GM21367 (cell line): ENCODE results near the gene IMPDH1.
"Not testable (repeated sequence)": the region's sequence is repeated elsewhere in the genome, so short reads cannot be mapped to it uniquely, and the experiment has no call there.

Experiments
- ATAC-seq: cut with Tn5 transposase; IDR thresholded peaks from one replicate; pipeline ENCODE4 v1.9.1; 2021; ENCODE audit not compliant: unreplicated experiment

Gene IMPDH1

GRCh38 chr7:128409596-128410450 lies at the start of gene IMPDH1:
Gene IMPDH1 (minus strand): TSS chr7:128409982. CDS start chr7:128409901, 81 bp downstream.
- ATAC-seq, result peak; percentile 71

GRCh38 chr7:128459394-128459878 lies 49.7 kb upstream of the IMPDH1 start:
- ATAC-seq, result peak; percentile 35

- peak; percentile 21 for ATAC-seq
Measured at GRCh38 chr7:128458956-128459355, 49.2 kb upstream of the IMPDH1 start.

- ATAC-seq, result not testable (repeated sequence)
Measured at GRCh38 chr7:128457385-128457784, 47.6 kb upstream of the IMPDH1 start.

GRCh38 chr7:128456255-128456725 lies 46.5 kb upstream of the IMPDH1 start:
- peak; percentile 7 for ATAC-seq

- peak; percentile 74 for ATAC-seq
Measured at GRCh38 chr7:128455543-128456254, 45.9 kb upstream of the IMPDH1 start, which contains the start of gene HILPDA. Gene HILPDA (plus strand): TSS chr7:128455878. CDS start chr7:128457269, 1,391 bp downstream.

GRCh38 chr7:128454808-128455542 lies 45.2 kb upstream of the IMPDH1 start:
- no peak for ATAC-seq

DNA sequence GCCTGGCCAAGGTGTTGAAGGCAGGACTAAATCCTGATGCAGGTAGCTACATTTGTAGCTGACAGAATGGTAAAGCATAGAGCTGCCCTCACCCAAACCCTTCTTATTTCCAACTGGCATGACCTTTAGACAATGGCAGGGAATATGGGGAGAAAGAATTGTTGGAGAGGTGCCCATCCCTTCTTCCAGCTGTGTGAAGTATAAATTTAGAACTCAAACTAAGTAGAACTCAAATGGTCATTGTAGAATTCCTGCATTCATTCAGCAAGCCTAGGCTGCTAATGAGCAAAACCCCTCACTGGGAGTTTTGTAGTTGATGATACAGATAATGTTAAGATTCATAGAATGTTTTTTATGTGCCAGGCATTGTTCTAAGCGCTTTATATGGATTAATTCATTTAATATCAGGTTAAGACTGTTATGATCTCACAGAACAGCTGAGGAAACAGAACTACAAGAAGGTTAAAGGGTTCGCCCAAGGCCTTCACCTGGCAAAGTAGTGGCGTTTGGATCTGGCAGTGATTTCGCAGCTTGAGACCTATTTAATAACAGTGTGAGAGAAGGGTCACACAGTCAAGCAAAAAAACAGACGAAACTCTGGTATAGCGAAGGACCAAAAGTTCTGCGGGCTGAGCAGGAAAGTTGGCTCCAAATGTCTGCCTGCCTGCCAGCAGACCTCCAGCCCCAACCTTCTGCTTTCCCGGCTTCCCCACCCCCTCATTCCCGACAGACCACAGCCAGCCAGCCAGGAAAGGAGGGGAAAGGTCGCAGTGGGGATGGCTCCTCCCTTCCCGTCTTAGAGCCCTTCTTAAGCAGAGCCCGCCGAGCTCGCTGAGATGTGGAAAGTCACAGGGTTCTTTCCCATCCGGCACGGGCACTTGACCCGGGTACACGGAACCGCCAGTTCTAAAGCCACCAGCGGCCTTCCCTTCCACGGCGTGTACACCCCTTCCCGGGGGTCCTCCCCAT lies 44.3 kb upstream of the IMPDH1 start:
- no peak for ATAC-seq

DNA sequence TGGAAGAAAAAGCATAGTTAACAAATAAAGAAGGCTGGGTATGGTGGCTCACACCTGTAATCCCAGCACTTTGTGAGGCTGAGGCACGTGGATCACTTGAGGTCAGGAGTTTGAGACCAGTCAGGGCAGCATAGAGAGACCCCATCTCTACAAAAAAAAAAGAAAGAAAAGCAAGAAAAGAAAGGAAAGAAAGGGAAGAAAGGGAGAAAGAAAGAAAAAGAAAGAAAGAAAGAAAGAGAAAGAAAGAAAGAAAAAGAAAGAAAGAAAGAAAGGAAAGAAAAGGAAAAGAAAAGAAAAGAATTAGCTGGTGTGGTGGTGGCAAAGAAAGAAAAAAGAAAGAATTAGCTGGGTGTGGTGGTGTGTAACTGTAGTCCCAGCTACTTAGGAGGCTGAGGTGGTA lies 42.8 kb upstream of the IMPDH1 start:
- ATAC-seq, result no peak

DNA sequence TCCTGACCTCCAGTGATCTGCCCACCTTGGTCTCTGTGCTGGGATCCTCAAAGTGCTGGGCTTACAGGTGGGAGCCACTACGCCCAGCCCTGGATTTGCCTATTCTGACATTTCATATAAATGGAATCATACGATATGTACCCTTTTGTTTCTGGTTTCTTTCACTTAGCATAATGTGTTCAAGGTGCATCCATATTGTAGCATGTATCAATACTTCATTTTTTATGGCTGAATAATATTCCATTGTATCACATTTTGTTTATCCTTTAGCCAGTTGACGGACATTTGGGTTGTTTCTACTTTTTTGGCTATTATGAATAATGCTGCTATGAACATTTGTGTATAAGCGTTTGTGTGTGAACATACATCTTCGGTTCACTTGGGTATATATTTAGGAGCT lies 41.1 kb upstream of the IMPDH1 start:
- no peak for ATAC-seq

DNA sequence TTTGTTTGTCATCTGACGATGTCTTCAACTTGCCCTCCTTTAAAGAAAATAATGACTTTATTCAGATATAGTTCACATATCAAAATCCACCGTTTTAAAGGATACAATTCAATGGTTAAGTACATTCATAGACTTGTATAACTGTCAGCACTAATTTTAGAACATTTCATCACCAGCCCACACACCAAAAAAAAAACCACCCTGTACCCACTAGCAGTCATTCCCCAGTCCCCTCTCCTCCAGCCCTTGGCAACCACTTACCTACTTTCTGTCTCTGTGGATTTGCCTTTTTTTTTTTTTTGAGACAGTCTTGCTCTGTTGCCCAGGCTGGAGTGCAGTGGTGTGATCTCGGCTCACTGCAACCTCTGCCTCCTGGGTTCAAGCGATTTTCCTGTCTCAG lies 40.6 kb upstream of the IMPDH1 start:
- no peak for ATAC-seq

DNA sequence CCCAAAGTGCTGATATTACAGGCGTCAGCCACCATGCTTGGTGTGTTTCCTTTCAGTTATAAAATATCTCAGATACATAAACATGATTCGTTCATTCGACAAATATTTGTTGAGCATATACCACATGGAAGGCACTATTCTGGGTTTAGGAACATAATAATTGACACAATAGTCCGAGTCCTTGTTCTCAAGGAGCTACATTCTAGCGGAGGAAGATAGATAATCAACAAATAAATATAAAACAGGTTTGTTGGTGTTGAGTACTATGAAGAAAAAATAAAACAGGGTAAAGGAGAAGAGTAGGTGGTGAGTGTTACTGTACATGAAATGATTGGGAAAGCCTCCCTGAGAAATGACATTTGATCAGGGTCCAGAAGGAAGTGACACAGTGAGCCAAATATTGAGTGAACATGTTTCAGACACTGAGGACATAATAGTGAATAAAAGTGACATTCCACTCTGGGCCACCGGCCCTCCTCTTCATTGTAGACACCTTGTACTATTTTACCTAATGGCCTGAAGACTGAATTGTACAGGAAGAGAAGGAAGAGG lies 39.0 kb upstream of the IMPDH1 start:
- ATAC-seq, result no peak

- no peak for ATAC-seq
Measured at GRCh38 chr7:128447941-128448564, 38.3 kb upstream of the IMPDH1 start.

DNA sequence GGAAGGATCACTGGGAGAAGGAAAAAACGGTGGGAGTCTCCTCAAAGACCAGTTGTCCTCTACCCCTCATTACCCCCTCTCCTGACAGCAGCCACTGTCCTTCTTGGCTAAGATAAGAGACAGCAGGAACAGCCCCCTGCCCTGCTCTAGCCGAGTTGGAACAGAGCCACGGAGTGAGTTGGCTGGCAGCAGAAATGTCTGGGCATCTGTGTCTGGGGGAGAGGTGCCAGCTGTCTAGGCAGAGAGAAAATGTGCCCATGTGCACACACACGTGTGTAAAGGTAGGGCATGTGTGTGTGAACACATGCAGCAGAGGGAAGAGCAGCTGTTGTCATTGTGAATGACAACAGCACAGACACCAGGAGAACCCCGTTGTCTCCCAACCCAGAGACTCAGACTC lies 36.5 kb upstream of the IMPDH1 start:
- ATAC-seq, result no peak

DNA sequence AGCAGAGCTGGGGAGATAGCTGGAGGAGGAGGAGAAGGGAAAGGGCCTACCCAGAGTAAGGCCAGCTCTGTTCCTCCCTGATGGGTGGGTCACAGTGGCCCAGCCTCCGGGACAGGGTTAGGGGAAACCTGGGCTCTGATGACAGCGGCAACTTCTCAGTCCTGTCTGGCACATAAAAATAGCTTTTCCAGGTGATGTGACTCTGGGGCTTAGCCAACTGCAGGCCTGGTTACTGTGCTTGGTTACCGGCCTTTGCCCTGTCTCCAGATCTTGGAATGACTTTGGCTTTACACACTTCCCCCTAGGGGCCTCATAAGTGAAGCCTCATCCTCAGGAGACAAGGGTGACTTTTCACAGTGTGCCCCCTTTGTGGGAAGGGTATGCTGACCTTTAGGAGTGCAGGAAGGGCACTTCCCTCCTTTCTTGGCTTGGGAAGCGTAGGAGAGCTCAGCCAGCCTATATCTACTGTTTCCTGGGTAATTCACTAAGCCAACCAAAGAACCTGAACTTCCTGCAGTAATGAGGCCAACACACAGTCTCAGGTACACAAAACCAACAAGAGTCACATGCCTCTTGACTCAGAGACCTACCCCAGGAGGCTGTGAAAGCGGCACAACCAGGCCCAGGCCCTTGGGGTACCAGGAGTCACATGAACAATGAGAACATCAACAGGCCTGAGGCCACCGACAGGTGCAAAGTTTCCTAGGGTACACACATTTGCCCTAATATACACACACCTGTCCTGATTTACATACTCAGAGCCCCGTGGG lies 34.2 kb upstream of the IMPDH1 start:
- ATAC-seq, result no peak

DNA sequence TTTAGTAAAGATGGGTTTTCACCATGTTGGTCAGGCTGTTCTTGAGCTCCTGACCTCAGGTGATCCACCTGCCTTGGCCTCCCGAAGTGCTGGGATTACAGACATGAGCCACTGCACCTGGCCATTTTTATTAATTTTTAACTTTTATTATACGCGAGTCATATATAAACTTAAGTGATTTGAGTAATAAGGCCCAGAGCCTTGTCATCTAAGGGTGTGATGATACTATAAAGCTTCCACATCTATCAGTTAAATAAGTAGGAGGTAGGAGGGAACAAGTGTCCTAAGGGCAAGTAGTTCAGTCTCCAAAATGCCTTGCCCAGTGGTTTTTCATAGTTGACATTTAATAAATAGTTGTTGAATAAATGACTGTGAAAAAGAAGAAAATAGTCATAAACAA lies 32.6 kb upstream of the IMPDH1 start:
- no peak for ATAC-seq

DNA sequence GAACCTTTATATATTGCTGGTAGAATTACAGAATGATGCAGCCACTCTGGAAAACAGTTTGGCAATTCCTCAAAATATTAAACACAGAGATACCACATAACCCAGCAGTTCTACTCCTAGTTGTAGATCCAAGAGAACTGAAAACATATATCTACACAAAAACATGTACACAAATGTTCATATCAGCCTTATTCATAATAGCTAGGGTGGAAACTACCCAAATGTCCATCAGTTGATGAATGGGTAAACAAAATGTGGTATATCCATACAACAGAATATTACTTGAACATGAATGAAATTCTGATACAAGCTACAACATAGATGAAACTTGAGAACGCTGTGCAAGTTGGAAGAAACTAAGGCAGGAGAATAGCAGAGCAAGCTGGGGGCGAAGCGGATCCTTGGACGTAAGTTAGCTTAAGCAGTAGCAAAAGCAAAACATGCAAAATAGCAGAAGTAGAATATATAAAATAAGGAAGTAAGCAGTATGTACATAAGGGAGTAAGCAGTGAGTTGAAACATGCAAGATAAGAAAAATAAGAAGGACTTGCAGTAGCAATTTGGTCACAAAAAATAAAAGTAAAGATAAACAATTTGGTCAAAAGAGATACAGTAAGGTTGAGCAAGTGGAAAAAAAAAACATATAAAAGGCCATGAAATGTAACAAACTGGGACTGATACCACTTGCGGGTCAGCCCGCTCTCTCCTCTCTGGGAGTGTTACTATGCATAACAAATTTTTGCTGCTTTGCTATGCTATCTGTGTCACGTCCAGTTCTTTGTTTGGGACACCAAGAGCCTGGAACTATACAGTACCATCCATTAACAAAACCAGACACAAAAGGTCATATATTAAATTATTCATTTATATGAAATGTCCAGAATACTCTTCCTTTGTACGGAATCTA lies 27.9 kb upstream of the IMPDH1 start:
- ATAC-seq, result peak; percentile 58

- ATAC-seq, result no peak
Measured at GRCh38 chr7:128435327-128435686, 25.5 kb upstream of the IMPDH1 start.
